ENCODE results near the gene FTHL17. TPM values are rescaled to one million over a fixed set of nuclear protein-coding genes. Genes with fewer than 3 reads are reported as not detected.

The FTHL17 gene
- polyA plus RNA-seq, 2 donors: not detected

Other genes with a start within 250 kb of the FTHL17 start
- gene TAB3, start 182.8 kb downstream of the FTHL17 start, polyA plus RNA-seq: 10 to 100 TPM; 10.9 to 13.2 TPM